Prostate gland (tissue), 2 donors: ENCODE measurements around the gene LRRN2. TPM values are rescaled to one million over a fixed set of nuclear protein-coding genes. Genes with fewer than 3 reads are reported as not detected.

ENCODE experiments used
- DNase-seq: peaks from one replicate; pipeline ENCODE4 v3.0.0-alpha.2; 2019; ENCODE audit warnings: low spot score
- H3K27ac ChIP-seq, 2 donors: fragments of 200-600 bp; sonication (generic); 2 replicates each; pipeline ENCODE4 v1.5.1; 2017 to 2019
- H3K27me3 ChIP-seq: fragments of 200-600 bp; sonication (generic); replicated peaks from 2 replicates; pipeline ENCODE4 v1.5.1; 2019; ENCODE audit not compliant: insufficient read depth
- H3K36me3 ChIP-seq, 2 donors: fragments of 200-600 bp; sonication (generic); 1 replicate in 1 of 2; 2 replicates in 1 of 2; pipeline versions ENCODE4 v1.5.1 to v1.8.1; 2017 to 2019
- H3K4me1 ChIP-seq: fragments of 200-600 bp; sonication (generic); replicated peaks from 2 replicates; pipeline ENCODE4 v1.5.1; 2019
- H3K4me3 ChIP-seq, 2 donors: fragments of 200-600 bp; sonication (generic); 2 replicates each; pipeline ENCODE4 v1.5.1; 2017 to 2019
- H3K9me3 ChIP-seq: fragments of 200-600 bp; sonication (generic); 2 replicates; pipeline ENCODE4 v1.5.1; 2017
- POLR2A ChIP-seq: fragments of 450-650 bp; IDR thresholded peaks from one replicate; pipeline ENCODE4 v1.6.1; 2016; ENCODE audit warnings: antibody characterized with exemption, mild to moderate bottlenecking
- POLR2AphosphoS5 ChIP-seq: sonication (generic); formaldehyde crosslinking; IDR thresholded peaks from one replicate; pipeline ENCODE4 v1.6.1; 2017; ENCODE audit warnings: antibody characterized with exemption
- WGBS: methylation state at CpG from one replicate; pipeline ENCODE4 v1.1.5; 2018; 5-methylcytosine and 5-hydroxymethylcytosine counted together
- intact Hi-C: fragments of 100-400 bp; cut with DNase I; formaldehyde crosslinking; loops from one replicate; pipeline ENCODE4 v1.14.2; 2022
- total RNA-seq, 2 donors: library from RNA; depleted of rRNA; stranded (reverse); fragments of >200 nt; gene quantifications; one replicate each; pipeline ENCODE4 v1.1.0, GENCODE V29; 2016
- TF ChIP-seq, protein P1 (sequence below), 4 experiments: fragments of 200-600 bp in 2 of 4; fragments of 450-650 bp in 2 of 4; sonication (generic) in 2 of 4; IDR thresholded peaks; 1 replicate in 3 of 4; 2 replicates in 1 of 4; pipeline ENCODE4 v1.5.1; 2016 to 2019; ENCODE audit warnings: antibody characterized with exemption in 4 of 4, mild to moderate bottlenecking in 2 of 4, moderate library complexity in 2 of 4

The LRRN2 gene
- total RNA-seq, 2 donors from 2014 or later: 0.55 to 15.3 TPM

DNA sequence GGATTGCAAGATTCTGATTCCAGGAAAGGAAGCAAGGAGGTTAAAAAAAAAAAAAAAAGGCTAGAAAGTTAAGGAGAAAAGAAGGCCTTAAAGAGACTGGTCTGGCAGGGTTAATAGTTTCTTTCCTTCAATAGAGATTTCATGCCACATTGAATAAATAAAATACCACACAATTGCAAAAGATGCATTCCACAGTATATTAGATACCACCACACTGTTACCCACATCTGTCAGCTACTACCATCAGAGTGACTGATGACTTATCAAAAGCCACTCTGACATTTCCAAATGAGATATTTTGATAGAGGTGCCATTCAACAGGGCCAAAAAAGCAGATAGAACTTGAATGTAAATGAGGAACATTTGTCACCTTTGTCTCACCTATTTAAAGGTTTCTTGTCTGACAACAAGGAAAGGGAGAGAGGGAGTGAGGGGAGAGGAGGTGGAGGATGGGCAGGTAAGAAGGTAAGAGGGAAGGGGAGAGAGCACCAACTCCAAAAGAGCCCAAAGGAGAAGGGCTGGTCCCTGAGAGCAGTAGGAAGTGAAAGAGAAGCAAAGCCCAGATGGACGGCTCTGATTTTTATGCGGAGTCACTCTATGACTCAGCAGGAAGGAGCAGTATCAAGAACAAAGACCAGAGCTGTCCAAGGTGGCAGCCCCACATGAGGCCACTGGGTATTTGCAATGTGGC is 38.3 kb downstream of the LRRN2 start:
- H3K27ac ChIP-seq: no peak overlapping the region
- intact Hi-C loops: no loop called here

DNA sequence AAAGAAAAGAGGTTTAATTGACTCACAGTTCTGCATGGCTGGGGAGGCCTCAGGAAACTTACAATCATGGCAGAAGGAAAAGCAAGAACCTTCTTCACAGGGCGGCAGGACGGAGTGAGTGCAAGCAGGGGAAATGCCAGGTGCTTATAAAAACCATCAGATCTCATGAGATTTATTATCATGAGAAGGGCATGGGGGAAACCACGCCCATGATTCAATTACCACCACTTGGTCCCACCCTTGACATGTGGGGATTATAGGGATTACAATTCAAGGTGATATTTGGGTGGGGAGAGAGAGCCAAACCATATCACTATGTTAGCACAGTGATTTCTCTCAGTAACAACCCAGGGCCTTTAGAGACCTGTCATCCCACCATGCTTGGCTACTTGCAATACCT is 39.9 kb downstream of the LRRN2 start:
- TF ChIP-seq POLR2AphosphoS5 (no peak), POLR2A (no peak)
- TF ChIP-seq, protein P1, sequence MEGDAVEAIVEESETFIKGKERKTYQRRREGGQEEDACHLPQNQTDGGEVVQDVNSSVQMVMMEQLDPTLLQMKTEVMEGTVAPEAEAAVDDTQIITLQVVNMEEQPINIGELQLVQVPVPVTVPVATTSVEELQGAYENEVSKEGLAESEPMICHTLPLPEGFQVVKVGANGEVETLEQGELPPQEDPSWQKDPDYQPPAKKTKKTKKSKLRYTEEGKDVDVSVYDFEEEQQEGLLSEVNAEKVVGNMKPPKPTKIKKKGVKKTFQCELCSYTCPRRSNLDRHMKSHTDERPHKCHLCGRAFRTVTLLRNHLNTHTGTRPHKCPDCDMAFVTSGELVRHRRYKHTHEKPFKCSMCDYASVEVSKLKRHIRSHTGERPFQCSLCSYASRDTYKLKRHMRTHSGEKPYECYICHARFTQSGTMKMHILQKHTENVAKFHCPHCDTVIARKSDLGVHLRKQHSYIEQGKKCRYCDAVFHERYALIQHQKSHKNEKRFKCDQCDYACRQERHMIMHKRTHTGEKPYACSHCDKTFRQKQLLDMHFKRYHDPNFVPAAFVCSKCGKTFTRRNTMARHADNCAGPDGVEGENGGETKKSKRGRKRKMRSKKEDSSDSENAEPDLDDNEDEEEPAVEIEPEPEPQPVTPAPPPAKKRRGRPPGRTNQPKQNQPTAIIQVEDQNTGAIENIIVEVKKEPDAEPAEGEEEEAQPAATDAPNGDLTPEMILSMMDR (IDR thresholded peaks at IDR 0.05): no peak
- Histone ChIP-seq H3K4me3 (no peak overlapping the region), H3K9me3 (no peaks in the 10 kb centered on the region), H3K4me1 (no peaks in the 10 kb centered on the region), H3K36me3 (no peaks in the 10 kb centered on the region), H3K27ac (no peak overlapping the region), H3K27me3 (no peaks in the 10 kb centered on the region)
- intact Hi-C loops: no loop called here
- no peak for DNase-seq
- 91% methylated on average over 3 of the region's 3 CpGs for WGBS

More for the DNA sequence above, 38.3 kb downstream of the LRRN2 start:
- Histone ChIP-seq H3K36me3 (no peaks in the 10 kb centered on the region), H3K4me1 (no peaks in the 10 kb centered on the region), H3K9me3 (no peaks in the 10 kb centered on the region), H3K4me3 (no peak overlapping the region), H3K27me3 (no peaks in the 10 kb centered on the region)
- no peak for DNase-seq
- 37% methylated on average over 2 of the region's 2 CpGs for WGBS
- TF ChIP-seq, protein P1 (IDR thresholded peaks at IDR 0.05): no peak
- TF ChIP-seq POLR2AphosphoS5: no peak
- no peak for TF ChIP-seq POLR2A

DNA sequence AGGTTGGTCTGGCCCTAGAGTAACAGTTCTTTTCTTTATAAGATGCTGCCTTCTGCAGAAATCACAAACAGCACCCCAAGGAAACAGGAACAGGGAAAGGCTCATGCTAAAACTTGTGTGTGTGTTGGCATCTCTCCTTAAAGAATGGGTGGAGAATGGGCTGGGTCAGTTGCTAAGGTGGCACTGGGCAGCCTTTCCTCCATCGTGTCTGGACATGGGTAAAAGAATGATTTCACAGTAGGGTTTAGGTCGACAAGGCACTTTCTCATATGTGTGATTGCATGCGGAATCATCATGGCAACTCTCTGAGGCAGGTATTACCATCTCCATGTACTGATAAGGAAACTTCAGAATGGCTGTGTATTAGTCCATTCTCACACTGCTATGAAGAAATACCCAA is 40.3 kb downstream of the LRRN2 start:
- no peaks in the 10 kb centered on the region for H3K36me3 ChIP-seq
- no peaks in the 10 kb centered on the region for H3K4me1 ChIP-seq
- H3K27me3 ChIP-seq: no peaks in the 10 kb centered on the region
- intact Hi-C loops: no loop called here
- no peak overlapping the region for H3K27ac ChIP-seq
- 64% methylated on average over 3 of the region's 3 CpGs for WGBS
- H3K4me3 ChIP-seq: no peak overlapping the region
- no peaks in the 10 kb centered on the region for H3K9me3 ChIP-seq
- no peak for DNase-seq
- no peak for TF ChIP-seq POLR2A
- TF ChIP-seq POLR2AphosphoS5: no peak
- TF ChIP-seq, protein P1 (IDR thresholded peaks at IDR 0.05): no peak

DNA sequence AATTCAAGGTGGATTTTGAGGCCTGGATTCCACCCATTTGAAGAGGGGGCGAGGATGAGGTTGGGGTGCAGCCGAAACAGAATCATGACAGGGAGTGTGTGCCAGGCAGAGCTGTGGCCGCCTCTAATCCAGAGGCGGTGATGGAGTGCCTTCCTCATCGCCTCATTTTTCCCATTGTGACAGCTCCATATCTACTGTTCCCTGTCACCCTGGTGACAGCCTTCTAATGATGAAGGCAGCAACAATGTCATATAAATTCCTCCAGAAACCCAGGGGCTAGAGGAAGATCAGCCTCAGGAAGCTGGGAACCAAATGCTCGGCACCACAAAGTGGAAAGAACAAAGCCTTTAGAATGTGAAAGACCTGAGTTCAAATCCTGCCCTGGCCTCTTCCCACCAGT is 42.0 kb downstream of the LRRN2 start:
- intact Hi-C loops: no loop called here
- no peak overlapping the region for H3K4me3 ChIP-seq
- no peaks in the 10 kb centered on the region for H3K27me3 ChIP-seq
- H3K27ac ChIP-seq: no peak overlapping the region
- H3K9me3 ChIP-seq: no peaks in the 10 kb centered on the region
- TF ChIP-seq POLR2A (no peak), POLR2AphosphoS5 (no peak)
- TF ChIP-seq, protein P1 (IDR thresholded peaks at IDR 0.05): no peak
- no peak for DNase-seq
- no peaks in the 10 kb centered on the region for H3K4me1 ChIP-seq
- H3K36me3 ChIP-seq: no peaks in the 10 kb centered on the region
- WGBS: 98% methylated on average over 6 of the region's 6 CpGs

DNA sequence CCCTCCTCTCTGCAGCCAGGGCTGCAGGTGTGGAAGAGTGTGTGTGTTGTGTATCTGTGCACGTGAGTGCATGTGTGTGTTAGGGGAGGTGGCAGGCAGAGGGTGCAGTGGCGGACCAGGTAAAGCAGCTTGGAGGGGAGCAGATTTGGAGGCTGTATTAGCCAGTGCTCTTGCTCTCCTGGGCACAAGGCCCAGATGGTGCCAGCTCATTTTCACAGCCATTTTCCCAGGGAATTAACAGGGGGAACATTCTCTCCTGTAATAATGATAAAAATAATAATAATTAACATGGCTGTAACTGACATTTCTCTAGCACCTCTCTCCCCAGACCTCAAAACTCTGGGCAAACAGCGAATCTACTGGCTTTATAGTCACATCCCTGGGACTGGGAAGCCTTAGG is 43.6 kb downstream of the LRRN2 start:
- TF ChIP-seq POLR2A: no peak
- TF ChIP-seq, protein P1 (IDR thresholded peaks at IDR 0.05): no peak
- TF ChIP-seq POLR2AphosphoS5: no peak
- Histone ChIP-seq H3K36me3 (no peaks in the 10 kb centered on the region), H3K27me3 (no peaks in the 10 kb centered on the region), H3K9me3 (no peaks in the 10 kb centered on the region), H3K4me1 (no peaks in the 10 kb centered on the region), H3K4me3 (no peak overlapping the region), H3K27ac (no peak overlapping the region)
- 78% methylated on average over 3 of the region's 3 CpGs for WGBS
- intact Hi-C loops: no loop called here
- no peak for DNase-seq
